Heart left ventricle (tissue), 13 donors: Measurements from ENCODE around the gene SERINC5.

Experiments
- POLR2A ChIP-seq, 2 donors: fragments of 450-650 bp; IDR thresholded peaks; one replicate each; pipeline ENCODE4 v1.6.1; 2017; ENCODE audit warnings: antibody characterized with exemption in 2 of 2, mild to moderate bottlenecking in 2 of 2, moderate library complexity in 2 of 2
- TF ChIP-seq, protein P1 (sequence below), 12 donors: fragments of 200-600 bp; sonication (generic) in 4 of 12; IDR thresholded peaks; one replicate each; pipeline versions ENCODE4 v1.5.0 to v1.8.0; 2018 to 2022; ENCODE audit warnings: antibody characterized with exemption in 12 of 12, mild to moderate bottlenecking in 5 of 12
- donor health status: ischemic (EF 13 %, LVEDD 7.1; RV severe dilation, severe dysfunction).
- donor health status: DM: no; HTN: yes; CAD: no.
- donor health status: DM: no; HTN: no; CAD: no.
- donor health status: ischemic (EF 25% LVEDD 6.9; RV normal size, moderate dysfunction).
- donor health status: ischemic (EF 25% LVEDD 5.7; RV mildly dilated, moderate dysfunction).
- donor health status: ischemic (EF 35%, LVEDD 5.7; RV mildly dilated, moderate dysfunction).
- donor health status: nonischemic (EF 11% LVEDD 7.7; RV severe dilation, severe dysfunction).
- donor health status: DM: yes; HTN: yes; CAD: no.
- donor health status: PGD.
- donor health status: ischemic (EF 29% LVEDD 5.4; RV normal size, mild dysfunction).
- donor health status: nonischemic (EF 23%, LVEDD 6.1; RV moderate dilation, normal function).

DNA sequence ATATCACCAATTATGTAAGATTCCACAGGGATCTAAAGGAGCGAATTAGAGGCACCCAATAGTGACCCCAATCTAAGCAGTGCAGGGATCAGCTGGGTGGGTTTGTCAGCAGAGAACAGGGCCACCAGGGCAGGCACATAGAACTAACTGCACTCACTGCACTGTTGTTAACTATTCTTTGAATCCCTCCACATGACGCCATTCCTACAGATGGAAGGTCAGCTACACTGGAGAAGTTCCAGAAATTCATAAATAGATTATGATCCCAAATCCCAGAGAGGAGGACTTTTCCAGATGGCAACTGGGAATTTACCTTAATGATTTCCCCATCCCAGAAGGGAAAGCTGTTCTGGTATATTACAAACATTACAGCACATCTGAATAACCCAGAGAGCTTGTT lies 136.5 kb downstream of the SERINC5 start:
- TF ChIP-seq, protein P1, sequence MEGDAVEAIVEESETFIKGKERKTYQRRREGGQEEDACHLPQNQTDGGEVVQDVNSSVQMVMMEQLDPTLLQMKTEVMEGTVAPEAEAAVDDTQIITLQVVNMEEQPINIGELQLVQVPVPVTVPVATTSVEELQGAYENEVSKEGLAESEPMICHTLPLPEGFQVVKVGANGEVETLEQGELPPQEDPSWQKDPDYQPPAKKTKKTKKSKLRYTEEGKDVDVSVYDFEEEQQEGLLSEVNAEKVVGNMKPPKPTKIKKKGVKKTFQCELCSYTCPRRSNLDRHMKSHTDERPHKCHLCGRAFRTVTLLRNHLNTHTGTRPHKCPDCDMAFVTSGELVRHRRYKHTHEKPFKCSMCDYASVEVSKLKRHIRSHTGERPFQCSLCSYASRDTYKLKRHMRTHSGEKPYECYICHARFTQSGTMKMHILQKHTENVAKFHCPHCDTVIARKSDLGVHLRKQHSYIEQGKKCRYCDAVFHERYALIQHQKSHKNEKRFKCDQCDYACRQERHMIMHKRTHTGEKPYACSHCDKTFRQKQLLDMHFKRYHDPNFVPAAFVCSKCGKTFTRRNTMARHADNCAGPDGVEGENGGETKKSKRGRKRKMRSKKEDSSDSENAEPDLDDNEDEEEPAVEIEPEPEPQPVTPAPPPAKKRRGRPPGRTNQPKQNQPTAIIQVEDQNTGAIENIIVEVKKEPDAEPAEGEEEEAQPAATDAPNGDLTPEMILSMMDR (IDR thresholded peaks at IDR 0.05): no peak
- no peak for TF ChIP-seq POLR2A (IDR thresholded peaks at IDR 0.05)
